Measurements from ENCODE around the gene RAP1GAP2.
A peak's percentile ranks its signal among the peaks of the same experiment; 100 is the strongest.
"Not testable (repeated sequence)": the region's sequence is repeated elsewhere in the genome, so short reads cannot be mapped to it uniquely, and the experiment has no call there.

The RAP1GAP2 gene

DNA sequence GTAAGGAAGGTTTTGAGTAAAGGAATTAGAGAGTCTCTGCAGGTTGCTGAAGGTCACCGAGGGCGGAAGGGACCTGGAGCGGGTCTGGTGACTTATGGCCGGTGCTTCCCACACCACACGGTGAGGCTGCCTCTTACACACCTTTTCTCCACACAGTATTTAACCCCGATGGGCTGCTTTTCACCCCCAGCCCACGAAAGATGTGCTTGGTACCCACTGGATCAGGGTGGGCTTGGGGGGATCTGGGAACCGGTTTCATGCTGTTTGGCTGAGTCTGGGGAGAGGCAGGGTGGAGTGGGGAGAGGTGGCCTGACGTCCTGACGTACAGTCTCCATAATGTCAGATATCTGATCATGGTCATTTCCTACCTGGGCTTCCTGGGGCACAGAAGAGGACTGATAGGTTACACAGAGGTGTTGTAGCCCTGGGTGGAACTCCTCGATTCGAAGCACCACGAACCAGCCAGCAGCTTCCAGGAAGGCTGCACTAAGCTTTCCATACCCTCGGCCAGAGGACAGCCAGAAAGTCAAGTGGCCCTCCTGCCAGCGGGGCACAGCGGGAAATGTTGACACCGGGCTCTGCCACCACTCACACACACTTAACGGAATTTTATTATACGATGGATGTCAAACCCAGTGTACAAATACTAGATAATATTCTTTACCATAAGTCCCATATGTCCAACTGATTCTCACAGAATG, 233.1 kb downstream of the RAP1GAP2 start:
- no peak for DNase-seq

DNA sequence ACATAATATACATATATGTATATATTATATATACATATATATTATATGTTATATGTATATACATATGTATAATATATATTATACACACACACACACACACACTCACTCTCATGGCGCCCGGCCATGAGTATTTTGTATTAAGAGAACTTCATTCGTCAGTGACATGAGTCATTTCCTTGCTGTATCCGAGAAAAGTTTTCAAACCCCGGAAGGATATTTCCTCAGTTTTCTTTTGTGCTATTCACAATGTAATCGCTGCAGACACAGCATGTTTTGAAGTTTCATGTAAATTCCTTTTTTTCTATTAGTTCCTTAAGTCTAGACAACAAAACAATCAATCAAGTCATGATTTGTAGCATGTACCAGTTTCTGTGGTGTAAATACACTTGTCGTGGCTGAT, 233.9 kb downstream of the RAP1GAP2 start:
- no peak for DNase-seq

DNA sequence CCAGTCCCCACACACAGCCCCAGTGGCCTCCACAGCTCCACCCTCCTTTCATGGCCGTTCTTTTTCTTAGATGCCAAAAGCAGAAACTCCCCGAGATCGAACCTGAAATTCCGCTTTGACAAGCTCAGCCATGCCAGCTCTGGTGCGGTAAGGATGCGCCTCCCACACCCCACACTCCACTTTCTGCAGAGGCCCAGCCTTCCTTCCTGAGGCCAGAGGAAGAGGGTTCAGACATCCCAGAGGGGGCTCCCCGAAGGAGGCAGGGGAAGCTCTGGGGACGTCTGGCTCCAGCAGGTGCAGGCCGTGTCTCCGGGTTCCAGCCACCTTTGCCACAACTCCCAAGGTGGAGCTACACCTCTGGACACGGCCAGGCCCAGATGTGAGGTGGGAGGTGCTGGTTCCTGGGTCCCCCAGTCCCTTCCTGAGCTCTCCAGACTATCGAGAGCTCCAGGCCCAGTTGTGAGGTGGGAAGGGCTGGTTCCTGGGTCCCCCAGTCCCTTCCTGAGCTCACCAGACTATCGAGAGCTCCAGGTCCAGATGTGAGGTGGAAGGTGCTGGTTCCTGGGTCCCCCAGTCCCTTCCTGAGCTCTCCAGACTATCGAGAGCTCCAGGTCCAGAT, 234.7 kb downstream of the RAP1GAP2 start:
- not testable (repeated sequence) for DNase-seq

DNA sequence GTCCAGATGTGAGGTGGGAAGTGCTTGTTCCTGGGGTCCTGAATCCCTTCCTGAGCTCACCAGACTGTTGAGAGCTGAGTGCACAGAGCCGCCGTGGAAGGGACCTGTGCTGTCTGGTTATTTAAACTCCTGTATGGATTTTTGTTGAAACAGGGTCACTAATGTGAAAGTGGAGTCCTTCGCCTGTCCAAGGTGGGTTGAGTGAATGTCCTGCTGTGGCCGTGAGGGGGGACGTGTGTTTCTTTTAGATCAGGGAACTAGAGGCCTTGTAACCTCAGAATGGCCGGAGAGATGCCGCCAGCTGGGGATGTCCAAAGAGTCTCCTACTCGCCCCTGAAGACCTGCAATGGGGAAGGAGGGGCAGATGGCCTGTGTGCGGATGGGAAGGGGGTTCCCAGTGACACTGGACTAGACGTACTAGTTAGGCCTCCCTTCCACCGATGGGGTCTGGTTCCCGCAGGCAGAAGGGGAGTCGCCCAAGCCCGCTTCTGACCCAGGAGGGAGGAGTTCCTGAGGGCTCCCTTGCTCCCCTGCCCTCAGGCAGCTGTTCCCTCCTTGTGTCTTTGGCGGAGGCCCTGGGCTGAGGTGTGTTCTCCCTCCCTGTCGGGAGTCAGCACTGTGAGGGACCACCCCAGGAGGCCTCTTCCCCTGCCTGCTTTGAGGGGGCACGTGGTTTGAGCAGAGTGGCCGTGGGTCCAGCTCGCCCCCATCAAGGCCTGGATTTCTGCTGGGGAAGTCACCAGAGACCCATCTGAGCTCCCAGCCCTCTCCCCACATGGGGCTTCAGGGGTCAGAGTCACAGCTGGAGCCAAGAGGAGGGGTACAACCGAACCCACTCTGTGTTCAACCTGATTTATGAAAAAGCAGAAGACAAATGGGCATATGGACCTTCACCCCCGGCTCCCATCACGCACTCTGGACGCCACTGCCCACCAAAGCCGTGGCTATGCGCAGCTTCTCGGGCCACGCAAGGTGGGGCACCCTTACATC, 236.3 kb downstream of the RAP1GAP2 start:
- DNase-seq = no peak

DNA sequence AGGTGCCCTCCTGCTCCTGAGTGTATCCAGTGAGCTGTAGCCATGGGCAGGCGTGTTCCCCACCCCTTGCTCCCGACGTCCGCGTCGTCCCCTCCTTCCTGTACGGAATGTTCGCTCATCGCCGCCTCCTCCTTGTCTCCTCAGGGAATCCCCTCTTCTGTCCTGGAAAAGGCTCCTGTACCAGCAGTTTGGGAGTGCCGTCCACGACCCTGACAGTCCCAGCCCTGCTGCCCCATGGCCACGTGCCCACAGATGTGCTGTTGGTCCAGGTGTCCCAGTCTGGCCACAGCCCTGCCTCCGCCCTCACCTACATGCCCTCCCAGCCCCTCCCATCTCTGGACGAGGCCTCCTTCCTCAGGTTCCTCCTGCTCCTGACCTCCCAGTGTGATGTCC, 237.0 kb downstream of the RAP1GAP2 start:
- no peak for DNase-seq

DNA sequence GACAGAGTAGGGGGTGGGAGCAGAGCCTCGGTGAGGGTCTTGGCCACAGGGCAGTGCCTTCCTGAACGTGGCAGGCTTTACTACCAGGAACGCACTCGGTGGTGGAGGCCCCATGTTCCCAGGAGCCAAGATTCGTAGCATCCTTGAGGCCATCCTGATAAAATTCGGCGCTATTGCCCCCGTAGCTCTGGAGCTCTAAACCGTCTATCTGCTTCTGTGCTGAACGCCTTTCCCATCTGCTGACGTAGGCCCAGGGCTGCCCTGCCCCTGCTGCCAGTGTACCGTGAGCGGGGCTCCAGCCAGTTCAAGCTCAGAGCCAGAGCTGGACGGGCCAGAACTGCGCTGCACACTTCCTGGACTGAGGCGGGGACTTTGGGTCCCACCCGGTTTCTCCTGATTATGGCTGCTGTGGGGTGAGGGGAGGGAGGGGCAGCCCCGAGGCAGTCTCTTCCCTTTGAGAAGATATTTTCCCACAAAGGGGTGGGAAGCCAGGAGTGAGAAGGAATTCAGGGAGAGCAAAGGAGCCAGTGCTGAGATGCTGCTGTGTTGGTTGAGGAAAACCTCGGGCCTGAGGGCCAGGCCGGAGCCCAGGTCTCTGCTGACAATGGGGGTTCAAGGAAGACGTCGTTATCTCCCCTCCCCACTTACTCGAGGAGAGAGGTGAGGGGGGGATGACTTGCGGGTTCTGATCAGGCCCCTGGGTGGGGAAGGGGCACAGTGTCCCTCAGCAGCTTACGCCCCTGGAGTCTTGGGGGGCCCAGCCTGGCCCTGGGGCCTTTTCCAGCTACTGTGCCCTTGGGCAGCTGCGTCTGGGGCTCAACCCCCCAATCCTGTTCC, 237.7 kb downstream of the RAP1GAP2 start:
- no peak for DNase-seq

DNA sequence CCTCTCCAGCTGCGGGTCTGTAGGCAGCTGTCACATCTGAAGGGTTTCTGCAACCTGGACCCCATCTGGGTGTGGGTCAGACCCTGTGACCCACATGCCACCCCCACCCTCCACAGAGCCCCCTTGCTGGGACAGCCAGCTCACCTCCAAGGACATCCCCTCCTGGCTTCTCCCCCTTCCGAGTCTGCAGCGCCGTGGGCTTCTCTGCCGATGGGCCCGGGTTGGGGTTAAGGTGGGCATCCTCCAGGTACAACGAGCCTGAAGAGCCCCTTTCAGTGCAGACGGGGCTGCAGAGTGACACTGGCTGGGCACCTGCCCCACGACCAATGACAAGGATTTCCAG, 238.3 kb downstream of the RAP1GAP2 start:
- no peak for DNase-seq

DNA sequence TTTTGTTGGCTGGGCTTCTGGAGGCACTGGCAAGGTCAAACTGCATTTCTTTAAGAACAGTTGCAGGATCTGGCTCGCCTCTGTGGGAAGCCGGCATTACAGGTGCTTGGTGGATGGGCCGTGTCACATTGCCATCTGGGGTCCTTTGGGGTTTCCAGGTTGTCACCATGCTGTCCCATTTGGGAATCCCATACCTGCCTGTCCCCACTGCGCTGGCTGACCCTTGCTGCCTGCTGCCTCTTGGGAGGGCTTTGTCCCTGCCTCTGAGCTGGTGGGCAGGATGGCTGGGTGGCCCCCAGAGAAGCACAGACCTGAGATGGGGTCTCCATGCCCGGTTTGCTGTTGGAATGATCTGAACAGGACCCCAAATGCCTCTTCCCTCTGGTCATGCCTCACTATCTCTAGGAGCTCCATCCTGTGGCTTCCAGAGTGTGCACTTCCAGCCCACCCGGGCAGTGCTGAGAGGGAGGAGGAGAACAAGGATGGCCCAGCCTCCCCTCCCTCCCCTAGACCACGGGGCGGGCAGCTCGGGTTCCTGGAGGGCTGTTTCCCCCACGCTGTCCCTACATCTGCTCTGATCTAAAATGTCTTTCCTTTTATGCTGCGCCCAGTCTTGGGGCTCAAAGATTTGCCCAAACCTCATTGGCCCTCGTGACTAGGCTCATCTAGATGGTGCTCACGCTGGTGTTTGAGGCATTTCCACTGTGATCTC, 239.2 kb downstream of the RAP1GAP2 start:
- DNase-seq = no peak

DNA sequence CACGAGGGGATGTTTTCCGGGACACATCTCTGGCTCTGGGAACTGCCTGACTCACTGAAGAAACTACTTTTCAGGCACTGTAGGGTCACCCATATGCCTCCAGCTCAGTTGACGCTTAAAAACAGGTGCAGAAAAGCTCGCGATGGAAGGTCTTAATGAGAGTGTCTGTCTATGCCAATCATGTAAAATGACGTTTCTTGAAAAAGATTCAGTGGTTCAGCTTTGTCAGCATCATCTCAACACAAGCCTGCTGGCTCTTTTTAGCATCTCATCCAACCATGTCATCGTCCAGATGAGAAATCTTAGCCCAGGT, 239.7 kb downstream of the RAP1GAP2 start:
- no peak for DNase-seq

DNA sequence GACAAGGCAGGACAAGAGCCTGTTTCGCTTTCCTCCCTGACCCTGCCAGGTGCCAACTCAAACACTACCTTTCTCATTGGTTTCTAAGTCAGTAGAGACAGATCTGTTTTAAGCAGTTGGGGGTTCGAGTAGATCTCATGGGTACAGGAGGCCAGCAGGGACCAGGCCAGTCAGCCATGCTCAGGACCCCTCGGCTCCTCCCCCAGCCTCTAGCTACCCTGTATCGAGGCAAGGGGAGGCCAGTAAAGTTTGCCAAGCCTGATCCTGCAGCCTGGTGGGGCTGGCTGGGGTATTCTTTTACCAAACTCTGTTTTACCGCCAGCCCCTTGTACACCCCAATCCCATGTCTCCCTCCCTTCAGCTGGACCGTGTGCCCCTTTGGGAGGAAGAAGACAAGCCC, 240.6 kb downstream of the RAP1GAP2 start:
- no peak for DNase-seq

DNA sequence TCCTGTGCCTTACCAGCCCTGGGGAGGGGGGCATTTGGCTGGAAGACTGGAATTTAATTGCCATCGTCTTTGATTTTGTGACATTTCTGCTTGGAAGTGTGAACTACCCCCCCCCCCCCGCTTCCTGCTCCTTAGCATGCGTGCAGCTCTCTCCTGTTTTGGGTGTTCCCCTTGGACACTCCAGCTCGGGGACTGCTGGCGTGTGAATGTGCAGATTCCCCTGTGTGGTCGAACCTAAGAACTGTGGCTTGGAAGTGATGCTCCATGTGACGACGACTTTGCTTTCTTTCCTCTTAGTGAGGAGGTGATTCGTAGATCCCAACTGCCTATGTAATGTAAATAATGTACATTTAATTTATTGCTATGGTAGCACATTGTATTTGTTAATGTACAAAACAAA, 241.0 kb downstream of the RAP1GAP2 start:
- DNase-seq = no peak

DNA sequence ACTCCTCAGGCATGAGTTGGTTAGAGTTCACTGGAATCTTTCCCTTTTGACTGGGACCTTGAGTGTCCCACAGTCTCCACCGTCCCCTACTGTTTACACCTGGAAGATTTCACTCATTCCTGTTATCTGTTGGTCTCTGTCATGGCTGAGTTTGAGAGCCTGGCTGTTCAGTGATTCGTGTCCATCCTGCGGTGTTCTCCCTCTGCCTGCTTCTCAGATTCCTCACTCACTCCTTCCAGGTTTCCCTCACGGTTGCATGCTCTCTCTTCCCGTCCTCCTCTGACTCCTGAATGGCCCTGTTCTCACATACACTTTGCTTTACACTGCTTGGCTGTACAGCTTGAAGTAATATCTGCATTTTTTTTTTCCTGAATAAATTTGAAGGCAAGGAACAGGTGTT, 242.7 kb downstream of the RAP1GAP2 start:
- no peak for DNase-seq

DNA sequence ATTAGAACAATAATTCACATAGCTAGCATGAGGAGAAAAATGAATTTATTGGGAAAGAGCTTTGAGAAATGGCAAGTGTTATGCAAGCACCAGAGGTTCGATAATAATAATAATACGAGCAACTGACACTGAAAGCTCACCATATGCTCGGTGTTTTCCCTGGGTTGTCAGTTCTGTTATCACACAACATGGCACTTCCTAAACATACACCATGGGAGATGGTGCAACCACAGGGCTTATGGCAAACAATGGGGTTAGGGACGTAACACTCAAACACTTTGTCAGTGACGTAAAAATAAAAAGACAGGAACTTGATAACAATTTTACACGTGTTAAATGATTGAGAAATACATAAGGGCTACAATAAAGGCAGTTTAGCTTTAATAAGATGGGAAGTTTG, 243.5 kb downstream of the RAP1GAP2 start:
- peak; percentile 1 for DNase-seq

DNA sequence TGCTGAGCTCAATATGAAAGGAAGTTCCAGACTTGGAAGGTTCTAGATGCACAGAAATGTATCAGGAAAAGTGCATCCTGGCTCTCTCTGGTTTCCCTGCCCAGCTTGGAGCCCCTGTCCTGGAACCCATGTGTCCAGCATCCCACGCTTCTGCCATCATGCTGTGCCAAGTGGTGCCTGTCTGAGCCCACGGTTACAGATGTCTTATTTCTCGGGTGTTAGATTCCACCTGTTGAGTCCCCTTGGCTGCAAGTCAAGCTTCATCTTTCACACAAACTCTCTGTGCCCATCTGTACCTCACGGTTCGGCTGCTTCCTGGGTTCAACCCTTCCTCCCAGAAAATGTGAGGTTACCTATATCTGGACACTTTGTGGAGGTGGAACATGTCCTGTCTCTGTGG, 244.6 kb downstream of the RAP1GAP2 start:
- no peak for DNase-seq

DNA sequence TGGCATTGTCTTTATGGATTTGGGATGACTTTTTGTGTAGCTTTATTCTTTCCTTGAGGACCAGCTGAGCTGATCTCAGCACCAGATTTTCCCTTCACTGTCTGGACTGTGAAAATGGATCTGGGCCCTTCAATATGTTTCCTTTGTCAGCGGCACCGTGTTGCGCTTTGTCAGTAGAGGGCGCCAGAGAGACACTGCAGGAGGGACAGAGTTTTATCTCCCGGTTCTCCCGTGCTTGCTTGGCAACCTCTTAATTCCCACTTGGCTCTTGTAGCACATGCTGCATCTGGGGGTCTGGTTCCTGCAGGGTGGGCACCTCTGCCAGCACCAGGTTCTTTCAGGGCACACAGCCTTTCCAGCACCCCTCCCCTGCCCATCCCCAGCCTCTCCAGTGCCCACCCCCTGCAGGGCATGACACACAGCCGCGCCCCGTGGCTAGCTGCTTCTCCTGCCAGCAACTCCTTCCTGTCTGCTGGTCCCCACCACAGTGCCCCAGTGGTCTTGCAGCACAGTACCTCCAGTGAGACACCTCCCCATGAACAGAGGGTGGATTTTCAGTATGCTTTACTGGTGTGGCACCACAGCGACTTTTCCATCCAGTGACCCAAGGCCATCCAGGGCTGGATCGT, 247.6 kb downstream of the RAP1GAP2 start:
- DNase-seq = no peak

DNA sequence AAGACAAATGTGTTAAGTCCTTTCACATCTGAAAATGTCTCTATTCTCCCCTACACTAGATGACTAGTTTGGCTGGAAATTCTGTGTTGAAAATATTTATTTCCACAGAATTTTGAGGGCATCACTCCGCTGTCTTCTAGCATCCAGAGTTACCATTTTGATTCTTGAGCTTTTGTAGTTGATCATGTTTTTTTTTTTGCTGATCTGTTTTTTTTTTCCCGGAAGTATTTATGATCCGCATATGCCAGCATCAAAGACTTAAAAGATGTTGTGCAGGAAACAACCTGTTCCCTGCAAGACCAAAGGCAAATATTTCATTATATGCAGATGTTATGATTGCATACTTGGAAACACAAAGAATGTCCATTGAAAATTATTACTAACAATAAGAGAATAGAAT, 250.5 kb downstream of the RAP1GAP2 start:
- DNase-seq = no peak

DNA sequence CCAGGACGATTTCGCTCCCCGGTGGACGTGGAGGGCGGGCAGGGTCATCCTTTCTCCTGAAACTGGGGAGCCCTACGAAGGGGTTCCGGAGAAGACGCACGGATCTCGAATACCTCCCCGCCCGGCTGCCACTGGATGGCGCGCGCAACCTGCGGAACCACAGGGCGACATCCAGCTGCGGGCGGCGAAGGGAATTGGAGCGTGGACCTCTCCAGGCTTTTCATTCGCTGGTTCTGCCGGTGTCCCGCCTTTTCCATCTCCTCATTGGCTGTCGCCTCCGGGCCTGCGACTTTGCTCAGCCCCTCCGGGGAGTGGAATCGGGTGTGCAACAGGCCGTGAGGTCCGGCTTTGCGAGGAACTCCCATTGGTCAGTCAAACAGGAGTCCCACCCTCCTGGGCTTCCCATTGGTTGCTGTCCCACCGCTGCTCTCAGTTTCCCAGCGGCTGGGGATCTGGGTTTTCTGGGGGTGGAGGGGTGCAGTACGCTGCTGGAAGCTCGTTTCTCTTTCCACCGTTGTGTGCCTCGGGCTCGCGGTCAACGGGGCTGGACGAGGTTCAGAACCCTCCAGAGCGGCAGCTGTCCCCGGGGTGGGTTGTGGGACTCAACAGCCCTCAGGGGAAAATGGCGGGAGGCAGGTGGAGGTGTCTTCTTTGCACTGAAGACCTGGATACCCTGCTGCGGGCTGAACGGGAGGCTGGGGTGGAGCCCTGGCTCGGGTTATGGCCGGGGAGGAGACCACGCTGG, 252.7 kb downstream of the RAP1GAP2 start:
- DNase-seq = peak; percentile 93

DNA sequence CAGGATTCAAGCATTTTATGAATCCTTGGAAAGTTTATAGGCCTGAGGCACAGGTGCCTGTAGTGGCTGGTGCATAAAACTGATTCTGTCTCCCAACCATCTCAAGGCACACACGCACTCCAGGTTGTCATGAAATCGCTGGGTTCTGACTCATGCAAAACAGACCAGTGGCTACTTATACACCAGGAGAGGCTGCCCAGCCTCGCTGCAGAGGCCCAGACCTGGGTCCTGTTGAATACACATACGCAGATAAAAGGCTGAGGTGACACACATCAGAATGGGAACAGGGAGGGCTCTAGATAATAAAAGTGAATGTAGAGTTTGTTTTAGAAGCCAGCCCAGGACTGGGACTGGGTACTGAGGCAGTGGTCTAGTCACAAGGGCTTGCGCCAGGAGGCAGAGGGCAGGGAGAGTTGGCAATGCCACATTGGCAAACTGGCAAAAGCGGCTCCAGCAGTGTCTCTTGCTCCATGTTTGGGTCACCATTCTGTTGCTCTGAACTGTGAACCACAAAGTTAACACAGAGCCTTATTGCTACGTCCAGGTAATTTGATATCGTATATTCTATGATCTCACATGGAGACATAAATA, 253.6 kb downstream of the RAP1GAP2 start:
- no peak for DNase-seq

DNA sequence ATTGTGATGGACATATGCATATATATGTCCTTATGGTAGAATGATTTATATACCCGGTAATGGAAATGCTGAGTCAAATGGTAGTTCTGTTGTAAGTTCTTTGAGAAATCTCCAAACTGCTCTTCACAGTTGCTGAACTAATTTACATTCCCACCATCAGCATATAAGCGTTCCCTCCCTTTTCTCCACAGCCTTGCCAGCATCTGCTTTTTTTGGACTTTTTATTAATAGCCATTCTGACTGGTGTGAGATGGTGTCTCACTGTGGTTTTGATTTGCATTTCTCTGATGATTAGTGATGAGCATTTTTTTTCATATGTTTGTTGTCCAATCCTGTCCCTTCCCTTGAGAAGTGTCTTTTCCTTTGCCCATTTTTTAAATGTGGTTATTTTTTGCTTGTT, 258.6 kb downstream of the RAP1GAP2 start:
- not testable (repeated sequence) for DNase-seq

DNA sequence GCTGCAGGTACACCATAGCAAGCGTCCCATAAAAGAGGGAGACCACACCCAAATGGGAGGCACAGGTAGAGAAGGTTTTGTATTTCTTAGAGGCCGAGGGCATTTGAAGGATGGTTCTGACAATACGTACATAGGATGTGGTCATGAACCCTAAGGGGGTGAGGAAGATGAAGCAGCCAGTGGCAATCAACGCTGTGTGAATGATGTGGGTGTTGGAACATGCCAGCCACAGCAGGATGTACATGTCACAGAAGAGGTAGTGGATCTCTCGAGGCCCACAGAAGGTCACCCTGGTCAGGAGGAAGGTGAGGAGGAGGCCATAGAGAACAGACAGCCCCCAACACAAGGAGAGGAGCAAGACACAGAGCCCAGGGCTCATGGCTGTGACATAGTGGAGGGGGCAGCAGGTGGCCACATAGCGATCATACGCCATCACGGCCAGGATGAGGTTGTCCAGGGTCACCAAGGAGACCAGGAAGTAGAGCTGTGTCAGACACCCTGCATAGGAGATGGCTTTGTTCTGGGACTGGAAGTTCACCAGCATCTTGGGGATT, 266.7 kb downstream of the RAP1GAP2 start:
- DNase-seq = not testable (repeated sequence)

Data from GDM1 (cell line).